ENCODE results near the gene SGMS1.

DNA sequence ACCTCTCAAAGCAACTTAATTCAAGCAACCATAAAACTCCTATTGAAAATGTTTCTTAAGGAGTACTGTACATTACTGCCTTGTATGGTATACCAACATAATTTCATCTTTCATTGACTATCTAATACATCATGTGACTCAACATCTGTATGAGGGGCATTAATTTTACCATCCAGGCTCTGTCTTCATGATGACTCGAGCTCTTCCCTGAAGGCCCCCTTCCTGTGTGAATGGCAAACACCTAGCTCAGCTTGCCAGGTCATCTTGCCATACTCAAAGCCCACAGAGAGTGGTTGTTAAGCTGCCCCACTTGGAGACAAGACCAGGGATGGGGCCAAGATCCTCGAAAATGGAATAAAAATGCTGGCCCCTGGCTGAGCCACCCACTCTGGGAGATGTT lies 82.4 kb downstream of the SGMS1 start:
- TF ChIP-seq, protein P1, sequence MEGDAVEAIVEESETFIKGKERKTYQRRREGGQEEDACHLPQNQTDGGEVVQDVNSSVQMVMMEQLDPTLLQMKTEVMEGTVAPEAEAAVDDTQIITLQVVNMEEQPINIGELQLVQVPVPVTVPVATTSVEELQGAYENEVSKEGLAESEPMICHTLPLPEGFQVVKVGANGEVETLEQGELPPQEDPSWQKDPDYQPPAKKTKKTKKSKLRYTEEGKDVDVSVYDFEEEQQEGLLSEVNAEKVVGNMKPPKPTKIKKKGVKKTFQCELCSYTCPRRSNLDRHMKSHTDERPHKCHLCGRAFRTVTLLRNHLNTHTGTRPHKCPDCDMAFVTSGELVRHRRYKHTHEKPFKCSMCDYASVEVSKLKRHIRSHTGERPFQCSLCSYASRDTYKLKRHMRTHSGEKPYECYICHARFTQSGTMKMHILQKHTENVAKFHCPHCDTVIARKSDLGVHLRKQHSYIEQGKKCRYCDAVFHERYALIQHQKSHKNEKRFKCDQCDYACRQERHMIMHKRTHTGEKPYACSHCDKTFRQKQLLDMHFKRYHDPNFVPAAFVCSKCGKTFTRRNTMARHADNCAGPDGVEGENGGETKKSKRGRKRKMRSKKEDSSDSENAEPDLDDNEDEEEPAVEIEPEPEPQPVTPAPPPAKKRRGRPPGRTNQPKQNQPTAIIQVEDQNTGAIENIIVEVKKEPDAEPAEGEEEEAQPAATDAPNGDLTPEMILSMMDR (IDR thresholded peaks at IDR 0.05): no peak
- TF ChIP-seq ZFX (IDR thresholded peaks at IDR 0.05; ENCODE audit: borderline replicate concordance): no peak
